Renal cortex interstitium (tissue), 11 donors: ENCODE measurements around the gene TOPAZ1. TPM values are rescaled to one million over a fixed set of nuclear protein-coding genes. Genes with fewer than 3 reads are reported as not detected.
A peak's percentile ranks its signal among the peaks of the same experiment; 100 is the strongest.

Experiments
- DNase-seq, 11 donors: peaks; one replicate each; pipeline ENCODE4 v3.0.0-alpha.2; 2013; ENCODE audit warnings: low read depth in 9 of 11, low spot score in 4 of 11; ENCODE audit errors: extremely low read depth in 1 of 11
- polyA plus RNA-seq, 3 donors: library from polyadenylated mRNA; unstranded; fragments of 120-200 nt; gene quantifications; one replicate each; pipeline ENCODE4 v1.2.1, GENCODE V29; 2013; ENCODE audit not compliant: insufficient read length in 3 of 3

The TOPAZ1 gene
- polyA plus RNA-seq, 3 donors, result 0.03 TPM; not detected in 2

DNA sequence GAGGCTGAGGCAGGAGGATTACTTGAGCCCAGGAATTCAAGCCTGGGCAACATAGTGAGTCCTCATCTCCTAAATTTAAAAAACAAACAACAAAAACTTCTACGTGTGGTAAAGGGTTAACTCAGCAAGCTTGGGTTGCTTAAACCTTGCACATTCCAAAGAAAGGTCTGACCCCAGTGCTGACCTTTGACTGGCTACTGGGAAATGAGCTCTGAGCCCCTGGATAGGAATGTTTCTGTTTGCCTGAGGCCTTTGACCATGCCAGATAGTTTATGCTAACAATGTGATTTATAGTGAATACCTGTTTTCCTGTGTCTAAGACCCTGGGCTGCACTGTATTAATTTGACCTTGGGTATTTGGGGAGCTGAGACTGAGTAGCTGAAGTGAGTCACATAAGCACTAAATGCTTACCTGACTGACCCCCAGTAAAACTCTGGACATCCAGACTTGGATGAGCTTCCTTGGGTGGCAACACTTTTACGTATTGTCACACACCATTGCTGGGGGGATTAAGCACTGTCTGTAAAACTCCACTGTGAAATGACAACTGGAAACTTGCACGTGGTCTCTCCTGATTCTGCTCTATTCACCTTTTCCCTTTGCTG, 117.6 kb downstream of the TOPAZ1 start:
- no peak for DNase-seq

DNA sequence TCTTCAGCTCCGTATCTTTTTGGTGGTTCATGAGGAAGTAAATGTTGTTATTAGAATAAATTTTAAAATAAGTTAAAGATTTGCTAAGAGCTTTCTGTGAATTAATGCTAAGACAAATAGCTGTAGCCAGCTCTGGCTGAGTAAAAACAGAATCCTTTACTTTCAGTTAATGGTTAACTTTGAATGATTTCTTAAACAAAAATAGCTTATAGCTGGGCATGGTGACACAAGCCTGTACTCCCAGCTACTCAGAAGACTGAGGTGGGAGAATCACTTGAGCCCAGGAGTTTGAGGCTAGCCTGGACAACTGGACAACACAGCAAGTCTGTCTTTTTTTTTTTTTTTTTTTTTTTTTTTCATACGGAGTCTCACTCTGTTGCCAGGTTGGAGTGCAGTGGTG, 121.9 kb downstream of the TOPAZ1 start:
- peak in 3 of 11 donors; percentile 13 to 46 (median 18) for DNase-seq

DNA sequence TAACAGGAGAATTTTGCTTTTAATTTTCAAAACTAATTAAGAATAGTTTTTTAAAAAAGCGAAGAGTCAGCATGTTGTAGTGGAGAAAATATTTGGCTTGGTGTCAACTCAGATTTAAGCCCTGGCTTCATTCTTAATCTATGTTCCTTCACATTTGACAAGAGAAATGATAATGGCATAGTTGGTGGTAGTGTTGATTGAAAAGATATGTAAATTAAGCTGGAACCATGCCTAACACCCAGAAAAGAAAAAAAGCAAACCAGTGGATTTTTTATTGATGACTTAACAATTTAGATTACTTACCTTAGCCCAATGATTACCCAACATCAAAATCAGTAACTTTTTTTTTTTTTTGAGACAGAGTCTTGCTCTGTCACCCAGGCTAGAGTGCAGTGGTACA, 124.3 kb downstream of the TOPAZ1 start:
- no peak for DNase-seq

DNA sequence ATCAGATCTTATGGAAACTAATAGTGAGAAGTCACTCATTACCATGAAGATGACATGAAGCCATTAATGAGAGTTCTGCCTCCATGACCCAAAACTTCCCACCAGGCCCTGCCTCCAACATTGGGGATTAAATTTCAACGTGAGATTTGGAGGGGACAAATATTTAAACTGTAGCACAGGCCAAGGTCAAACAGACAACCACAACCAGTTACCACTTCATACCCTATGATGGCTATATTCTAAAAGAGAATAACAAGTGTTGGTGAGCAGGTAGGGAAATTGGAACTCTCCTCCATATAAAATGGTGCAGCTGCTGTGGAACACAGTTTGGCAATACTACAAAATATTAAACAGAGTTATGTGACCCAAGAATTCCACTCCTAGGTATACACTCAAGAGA, 133.8 kb downstream of the TOPAZ1 start:
- DNase-seq, result no peak

Other genes starting within 250 kb of the TOPAZ1 start
- 10 to 100 TPM; 37.9 to 48.7 (median 46.7) TPM for gene TCAIM, start 96.9 kb downstream of the TOPAZ1 start, polyA plus RNA-seq
- 10 to 100 TPM; 22.3 to 28.7 (median 22.5) TPM for gene ZNF445, start 235.8 kb downstream of the TOPAZ1 start, polyA plus RNA-seq